ENCODE measurements around the gene TLCD2.
"Not testable (repeated sequence)": the region's sequence is repeated elsewhere in the genome, so short reads cannot be mapped to it uniquely, and the experiment has no call there.

The TLCD2 gene

DNA sequence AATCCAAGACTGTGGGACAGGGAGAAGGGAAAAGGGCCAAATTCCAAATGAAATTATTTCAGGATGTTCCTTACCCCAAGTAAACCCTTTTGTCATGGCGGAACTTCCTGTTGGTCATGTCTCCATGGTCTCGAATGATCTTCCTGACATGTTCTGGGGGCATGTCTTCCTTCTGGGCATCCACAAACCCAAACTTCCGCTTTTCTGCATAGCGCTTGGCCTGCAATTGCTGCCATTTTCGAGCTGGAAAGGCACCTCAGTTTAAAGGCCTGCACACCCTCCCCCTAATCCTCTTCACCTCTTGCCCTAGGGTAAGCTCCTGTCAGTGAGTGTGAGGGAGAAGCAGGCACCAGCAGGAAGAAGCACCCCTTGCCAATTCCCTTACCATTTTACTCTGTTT, 26.7 kb downstream of the TLCD2 start:
- no peak for DNase-seq

GRCh38 chr17:1676401-1676800, 33.8 kb downstream of the TLCD2 start:
- DNase-seq: no peak

GRCh38 chr17:1673041-1673785, 37.0 kb downstream of the TLCD2 start:
- no peak for DNase-seq

GRCh38 chr17:1663934-1664333, 46.2 kb downstream of the TLCD2 start:
- DNase-seq: not testable (repeated sequence)

- DNase-seq: no peak
These were observed 49.1 kb downstream of the TLCD2 start for GRCh38 chr17:1661045-1661444.

DNA sequence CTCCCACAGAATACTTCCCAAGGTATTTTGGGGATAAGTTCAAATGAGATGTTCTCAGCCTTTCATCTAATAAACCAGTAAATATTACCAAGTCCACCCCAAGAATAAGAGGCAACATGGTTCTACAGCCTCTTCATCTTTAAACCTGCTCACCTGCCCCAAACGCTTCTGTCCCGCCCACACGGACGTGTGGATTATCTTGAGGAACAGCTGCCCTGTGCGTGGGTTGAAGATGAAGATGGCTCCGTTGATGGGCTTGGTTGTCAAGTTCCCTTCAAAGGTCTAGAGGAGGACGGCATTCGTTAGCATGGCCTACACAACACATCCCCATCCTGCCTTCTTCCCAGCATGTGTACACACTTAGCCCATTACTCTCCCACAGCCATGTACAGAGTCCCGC, 52.1 kb downstream of the TLCD2 start:
- DNase-seq: no peak

DNA sequence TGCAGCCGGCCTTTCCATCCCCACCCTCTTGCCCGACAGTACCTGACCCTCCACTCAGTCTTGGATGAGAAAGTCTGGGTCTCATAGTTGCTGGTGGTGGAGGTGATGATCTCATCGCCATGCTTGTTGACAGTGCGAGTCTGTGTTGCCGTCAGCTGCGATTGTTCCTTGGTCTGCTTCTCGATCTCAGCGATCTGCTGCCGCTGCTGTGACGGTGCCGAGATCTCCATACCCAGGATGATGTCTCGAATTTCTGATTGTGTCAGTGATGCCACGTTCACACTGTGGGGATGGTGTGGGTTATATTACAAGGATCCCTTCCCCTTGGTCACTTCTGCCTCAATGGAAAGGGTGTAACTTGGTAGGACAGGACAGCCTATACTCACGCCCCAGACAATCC, 56.4 kb downstream of the TLCD2 start:
- no peak for DNase-seq

DNA sequence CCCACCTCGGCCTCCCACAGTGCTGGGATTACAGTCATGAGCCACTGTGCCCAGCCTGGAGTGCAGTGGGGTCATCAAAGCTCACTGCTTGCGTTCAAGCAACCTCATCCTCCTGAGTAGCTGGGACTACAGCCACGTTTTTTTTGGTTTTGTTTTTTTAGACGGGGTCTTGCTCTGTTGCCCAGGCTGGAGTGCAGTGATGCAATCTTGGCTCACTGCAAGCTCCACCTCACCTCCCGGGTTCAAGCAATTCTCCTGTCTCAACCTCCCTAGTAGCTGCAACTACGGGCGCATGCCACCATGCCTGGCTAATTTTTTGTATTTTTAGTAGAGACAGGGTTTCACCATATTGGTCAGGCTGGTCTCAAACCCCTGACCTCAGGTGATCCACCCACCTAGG, 57.4 kb downstream of the TLCD2 start:
- not testable (repeated sequence) for DNase-seq

Measured in eye (tissue), 1 donor.